K562 (cell line): ENCODE results near the gene UQCRC1. TPM values are rescaled to one million over a fixed set of nuclear protein-coding genes. Genes with fewer than 3 reads are reported as not detected.

ENCODE experiments used
- ATAC-seq: fragments of 200-7000 bp; cut with Tn5 transposase; 3 replicates; pipeline ENCODE4 v1.9.1; 2020; ENCODE audit warnings: moderate library complexity
- BruUV-seq: library from RNA; stranded (reverse); fragments of 400-500 nt; replicated peaks from 2 replicates; lab custom pipeline; 2021; lab: Mats Ljungman, UMichigan
- CTCF ChIA-PET: fragments of 300-600 bp; formaldehyde crosslinking; extraction: SDS; loops from one replicate; lab custom pipeline; 2021; ENCODE audit warnings: low intra/inter-chr PET ratio; lab: Yijun Ruan, JAX
- POLR2A ChIA-PET: fragments of 300-600, 350-650 bp; sonication (Branson Sonifier 250); formaldehyde crosslinking; extraction: SDS; loops from one replicate; lab custom pipeline; 2021; ENCODE audit warnings: antibody characterized with exemption, inconsistent platforms; lab: Yijun Ruan, JAX
- DNase-seq, 4 experiments: peaks; one replicate each; pipeline versions ENCODE4 v3.0.0 to v3.0.0-alpha.2; 2011 to 2018; ENCODE audit warnings: low spot score in 3 of 4, mixed read lengths in 3 of 4; ENCODE audit errors: extremely low read depth in 1 of 4
- FAIRE-seq: peaks from 2 replicates; lab custom pipeline; 2011; peaks lifted over from hg19 to GRCh38; lab: Jason Lieb, UNC
- H2AFZ ChIP-seq: 2 replicates; pipeline ENCODE4 v1.6.0; 2011; ENCODE audit warnings: low read depth, low read length, control low read depth, inconsistent platforms
- H3K27ac ChIP-seq: fragments of 200-600 bp; 3 replicates; pipeline ENCODE4 v1.8.0; 2011; ENCODE audit warnings: low read depth, mild to moderate bottlenecking, control low read depth, inconsistent platforms, low read length, moderate library complexity, mixed read lengths; ENCODE audit errors: extremely low read depth
- H3K27me3 ChIP-seq, 2 experiments: fragments of 300-600 bp in 1 of 2; 2 replicates in 1 of 2; 3 replicates in 1 of 2; pipeline versions ENCODE4 v1.6.0 to v1.8.0; 2011; ENCODE audit warnings: inconsistent platforms in 2 of 2, low read length in 2 of 2, mild to moderate bottlenecking in 1 of 2, mixed read lengths in 1 of 2, moderate library complexity in 1 of 2; ENCODE audit not compliant: control insufficient read depth in 2 of 2, insufficient read depth in 2 of 2
- H3K36me3 ChIP-seq: fragments of 300-600 bp; 3 replicates; pipeline ENCODE4 v1.8.0; 2011; ENCODE audit warnings: mild to moderate bottlenecking, low read length, inconsistent platforms; ENCODE audit not compliant: control insufficient read depth, insufficient read depth
- H3K4me1 ChIP-seq, 2 experiments: fragments of 200-600 bp in 1 of 2; replicated peaks in 1 of 2; 2 replicates in 1 of 2; 3 replicates in 1 of 2; pipeline versions ENCODE4 v1.5.1 to v1.8.0; 2011; ENCODE audit warnings: inconsistent platforms in 2 of 2, low read length in 2 of 2, mild to moderate bottlenecking in 1 of 2, mixed read lengths in 1 of 2, moderate library complexity in 1 of 2; ENCODE audit not compliant: control insufficient read depth in 2 of 2, insufficient read depth in 2 of 2
- H3K4me2 ChIP-seq: 2 replicates; pipeline ENCODE4 v1.6.1; 2011; ENCODE audit warnings: low read length, control low read depth, inconsistent platforms, mixed read lengths; ENCODE audit not compliant: insufficient read depth
- H3K4me3 ChIP-seq: fragments of 200-600 bp; sonication (generic), shearing (Covaris generic); 2 replicates; pipeline ENCODE4 v1.5.1; 2016; ENCODE audit warnings: control low read depth, inconsistent platforms
- H3K79me2 ChIP-seq: fragments of 200-600 bp; 3 replicates; pipeline ENCODE4 v1.8.0; 2011; ENCODE audit warnings: low read length, inconsistent platforms; ENCODE audit not compliant: control insufficient read depth, insufficient read depth
- H3K9ac ChIP-seq, 2 experiments: 2 replicates each; pipeline versions ENCODE4 v1.6.0 to v1.6.1; 2011; ENCODE audit warnings: low read depth in 2 of 2, low read length in 2 of 2, control low read depth in 1 of 2, inconsistent platforms in 1 of 2, mild to moderate bottlenecking in 1 of 2, mixed read lengths in 1 of 2; ENCODE audit not compliant: insufficient read depth in 1 of 2
- H3K9me1 ChIP-seq: one replicate; pipeline ENCODE4 v1.6.0; 2011; ENCODE audit warnings: inconsistent platforms, mild to moderate bottlenecking, low read length, moderate library complexity; ENCODE audit not compliant: control insufficient read depth, insufficient read depth
- H3K9me3 ChIP-seq: replicated peaks from 2 replicates; pipeline ENCODE4 v1.5.1; 2011; ENCODE audit warnings: low read depth, low read length, inconsistent platforms; ENCODE audit not compliant: control insufficient read depth, insufficient read depth
- H4K20me1 ChIP-seq: replicated peaks from 2 replicates; pipeline ENCODE4 v1.6.1; 2011; ENCODE audit warnings: low read length, inconsistent platforms, mixed read lengths; ENCODE audit not compliant: control insufficient read depth, insufficient read depth
- ETV1 ChIP-seq: fragments of 450-650 bp; conservative IDR thresholded peaks from 2 replicates; pipeline ENCODE4 v1.6.1; 2016; ENCODE audit warnings: missing genetic modification characterization, control low read depth, low read depth, missing compliant biosample characterization
- KLF1 ChIP-seq: fragments of 450-650 bp; IDR thresholded peaks from 2 replicates; pipeline ENCODE4 v1.6.1; 2016; ENCODE audit warnings: missing genetic modification characterization, missing compliant biosample characterization
- PHB2 ChIP-seq: fragments of 450-650 bp; IDR thresholded peaks from 2 replicates; pipeline ENCODE4 v1.6.1; 2017; ENCODE audit warnings: low read depth
- POLR3G ChIP-seq: IDR thresholded peaks from 2 replicates; pipeline ENCODE4 v1.6.1; 2011; ENCODE audit not compliant: insufficient read length, insufficient replicate concordance; ENCODE audit errors: extremely low read depth
- RBM15 ChIP-seq: fragments of 200-400 bp; formaldehyde crosslinking; IDR thresholded peaks from 2 replicates; pipeline ENCODE4 v1.6.1; 2018; ENCODE audit warnings: mild to moderate bottlenecking, low read length, moderate library complexity; ENCODE audit not compliant: insufficient read depth
- RERE ChIP-seq: sonication (generic); formaldehyde crosslinking; IDR thresholded peaks from 2 replicates; pipeline ENCODE4 v1.8.0; 2023; ENCODE audit warnings: missing genetic modification reagents, mild to moderate bottlenecking, borderline replicate concordance
- SMARCA4 ChIP-seq: fragments of 450-650 bp; IDR thresholded peaks from 2 replicates; pipeline ENCODE4 v1.6.1; 2016
- SREBF2 ChIP-seq: sonication (generic); formaldehyde crosslinking; IDR thresholded peaks from 2 replicates; pipeline ENCODE4 v1.4.0; 2020; ENCODE audit warnings: mild to moderate bottlenecking, missing genetic modification reagents
- WGBS: fragments of 100-300 bp; shearing (Covaris generic); methylation state at CpG from one replicate; pipeline ENCODE4 v1.1.6; 2016; ENCODE audit warnings: low coverage, mixed read lengths; ENCODE audit not compliant: insufficient coverage; ENCODE audit errors: missing lambda C conversion rate; 5-methylcytosine and 5-hydroxymethylcytosine counted together
- in situ Hi-C: fragments of 300-500 bp; cut with MboI; formaldehyde crosslinking; loops from 4 replicates; pipeline ENCODE4 v1.15.0; 2018; ENCODE audit warnings: inconsistent platforms, mixed read lengths
- intact Hi-C: fragments of 100-400 bp; cut with micrococcal nuclease; formaldehyde crosslinking; loops from 2 replicates; pipeline ENCODE4 v1.14.2; 2022
- polyA plus RNA-seq, 8 experiments: library from polyadenylated mRNA; depleted of rRNA in 4 of 8; stranded (reverse) in 5 of 8; unstranded in 3 of 8; fragments of >200 nt; fragmentation: Nextera tagmentation in 2 of 8; fragmentation: Illumina TruSeq in 1 of 8; extraction: Ambion mirVana in 2 of 8; extraction: Trizol in 1 of 8; gene quantifications; 2 replicates each; pipeline versions ENCODE4 v1.2.1 to v1.2.3, GENCODE V29; 2011 to 2014; ENCODE audit warnings: inconsistent platforms in 1 of 8, missing spikeins in 1 of 8
- total RNA-seq, 7 experiments: library from RNA; depleted of rRNA in 6 of 7; stranded (reverse); fragments of >200 nt in 6 of 7; fragmentation: Illumina TruSeq in 2 of 7; extraction: Trizol in 2 of 7; gene quantifications; 2 replicates each; pipeline versions ENCODE4 v1.2.1 to v1.2.3, GENCODE V29; 2011 to 2021; ENCODE audit warnings: low replicate concordance in 1 of 7

The UQCRC1 gene
- total and polyA plus RNA-seq, 9 of the 15 experiments (the other 6 are each of a cell fraction or from before 2014, with no cell fraction given) = 125 to 424 (median 268) TPM

DNA sequence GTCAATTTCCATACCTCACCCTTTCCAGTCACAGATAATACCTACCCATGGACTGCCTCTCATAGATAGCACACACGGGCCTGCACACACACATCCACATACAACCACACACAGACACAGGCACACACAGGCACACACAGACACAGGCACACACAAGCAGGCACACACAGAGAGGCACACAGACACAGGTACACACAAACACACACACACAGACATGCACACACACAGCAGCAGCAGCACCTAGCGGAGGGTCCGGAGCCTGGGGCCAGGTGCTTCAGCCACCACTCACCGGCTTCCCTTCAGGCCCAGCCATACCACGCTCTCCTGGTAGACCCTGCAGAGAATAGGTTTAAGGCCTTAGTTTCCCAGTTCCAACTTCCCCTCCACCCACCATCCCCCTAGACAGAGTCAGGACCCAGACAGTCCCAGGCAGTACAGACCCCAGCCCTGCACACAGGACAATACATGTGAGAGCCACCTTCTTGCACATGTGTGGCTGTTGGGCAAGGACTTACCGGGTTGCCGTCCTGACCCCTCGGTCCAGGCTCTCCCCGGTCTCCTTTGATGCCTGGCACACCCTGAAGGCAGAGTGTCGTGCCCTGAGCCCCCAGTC, 35.4 kb downstream of the UQCRC1 start:
- in situ Hi-C loops = no loop called here
- CTCF ChIA-PET = no interaction called here

More for the DNA sequence above, 35.4 kb downstream of the UQCRC1 start:
- no peaks in the 10 kb centered on the region for H3K79me2 ChIP-seq
- no peak for TF ChIP-seq RBM15
- TF ChIP-seq PHB2 = no peak
- no peak for TF ChIP-seq ETV1 (tag)
- TF ChIP-seq RERE (CRISPR knock-in tag) = no peak
- no peak for TF ChIP-seq KLF1
- TF ChIP-seq SMARCA4 = no peak
- no peak for TF ChIP-seq SREBF2 (CRISPR knock-in tag)
- TF ChIP-seq POLR3G = no peak
- intact Hi-C loops = no loop called here
- 0 out of 4 replicates have a peak overlapping the region, but pooled peaks of 1 of the 2 experiments have one; percentile 17 for H3K9ac ChIP-seq
- no peak overlapping the region for H3K4me2 ChIP-seq
- no peaks in the 10 kb centered on the region for H3K27me3 ChIP-seq
- H3K27ac ChIP-seq = no peak overlapping the region
- H3K9me1 ChIP-seq = no peaks in the 10 kb centered on the region
- no peak overlapping the region for H2AFZ ChIP-seq
- 0 out of 5 replicates have a peak, but pooled peaks cover 0 to 3% of the 10 kb centered on the region in 2 experiments for H3K4me1 ChIP-seq
- H3K4me3 ChIP-seq = no peak overlapping the region
- H4K20me1 ChIP-seq = no peaks in the 10 kb centered on the region
- POLR2A ChIA-PET = interaction anchor here (0.6 kb wide), 1 partner anchor 220 kb away, joined by 3 read pairs; no protein-coding TSS in a partner anchor
- WGBS = 71% methylated on average over 9 of the region's 10 CpGs
- H3K9me3 ChIP-seq = no peaks in the 10 kb centered on the region
- FAIRE-seq (no peak), DNase-seq (no peak), ATAC-seq (no peak; the same call in 2 of the 3 replicates)
- BruUV-seq = no TSS peak
- no peaks in the 10 kb centered on the region for H3K36me3 ChIP-seq
